SU-DHL-6 (cell line): Measurements from ENCODE around the gene UBE2J2.

Experiments
- H2AFZ ChIP-seq: fragments of 200-600 bp; sonication (generic); 2 replicates; pipeline ENCODE4 v1.6.1; 2014; ENCODE audit warnings: low read depth, mild to moderate bottlenecking, moderate library complexity, mixed read lengths, antibody characterized with exemption, low read length; ENCODE audit not compliant: severe bottlenecking
- H3F3A ChIP-seq: fragments of 200-600 bp; shearing (Covaris generic); 2 replicates; pipeline ENCODE4 v1.6.0; 2016; ENCODE audit warnings: antibody characterized with exemption, mild to moderate bottlenecking; ENCODE audit not compliant: insufficient read depth
- H3K27ac ChIP-seq: fragments of 200-600 bp; sonication (generic); 2 replicates; pipeline ENCODE4 v1.5.1; 2016; ENCODE audit warnings: low read depth, mild to moderate bottlenecking, low read length, moderate library complexity, mixed read lengths
- H3K27me3 ChIP-seq: fragments of 200-600 bp; sonication (generic), shearing (Covaris generic); 2 replicates; pipeline ENCODE4 v1.6.0; 2014; ENCODE audit warnings: mild to moderate bottlenecking, low read length
- H3K36me3 ChIP-seq: fragments of 200-600 bp; sonication (generic); 2 replicates; pipeline ENCODE4 v1.6.1; 2014; ENCODE audit warnings: mild to moderate bottlenecking, low read length, mixed read lengths
- H3K4me2 ChIP-seq: fragments of 300-600, 200-600 bp; shearing (Covaris generic), sonication (generic); 2 replicates; pipeline ENCODE4 v1.6.0; 2014; ENCODE audit warnings: low read length, low read depth, mild to moderate bottlenecking; ENCODE audit not compliant: poor library complexity, severe bottlenecking
- H3K4me3 ChIP-seq: fragments of 200-600 bp; sonication (generic); 2 replicates; pipeline ENCODE4 v1.5.1; 2014; ENCODE audit warnings: antibody characterized with exemption, low read length, mild to moderate bottlenecking, mixed read lengths; ENCODE audit not compliant: insufficient read depth, poor library complexity, severe bottlenecking
- H3K79me2 ChIP-seq: fragments of 200-600 bp; sonication (generic); 2 replicates; pipeline ENCODE4 v1.6.1; 2014; ENCODE audit warnings: mild to moderate bottlenecking, low read length, moderate library complexity; ENCODE audit not compliant: insufficient read depth
- H3K9ac ChIP-seq: fragments of 200-600 bp; sonication (generic); 2 replicates; pipeline ENCODE4 v1.7.0; 2014; ENCODE audit warnings: mild to moderate bottlenecking, low read length
- H3K9me2 ChIP-seq: fragments of 200-600 bp; sonication (generic); replicated peaks from 2 replicates; pipeline ENCODE4 v1.6.1; 2014; ENCODE audit warnings: low read length; ENCODE audit not compliant: insufficient read depth
- H3K9me3 ChIP-seq: fragments of 200-600 bp; sonication (generic); 2 replicates; pipeline ENCODE4 v1.6.1; 2014; ENCODE audit warnings: low read length, mixed read lengths; ENCODE audit not compliant: insufficient read depth
- H4K20me1 ChIP-seq: fragments of 200-600 bp; sonication (generic); 2 replicates; pipeline ENCODE4 v1.6.1; 2014; ENCODE audit warnings: low read depth, mild to moderate bottlenecking, antibody characterized with exemption, low read length, moderate library complexity, mixed read lengths
- CTCF ChIP-seq: fragments of 200-600 bp; sonication (generic); IDR thresholded peaks from one replicate; pipeline ENCODE4 v1.5.1; 2017; ENCODE audit warnings: antibody characterized with exemption, mild to moderate bottlenecking, low read length, moderate library complexity; ENCODE audit not compliant: insufficient read depth, poor library complexity, severe bottlenecking
- EZH2phosphoT487 ChIP-seq: fragments of 200-600 bp; sonication (generic), shearing (Covaris generic); conservative IDR thresholded peaks from 2 replicates; pipeline ENCODE4 v1.6.1; 2018; ENCODE audit warnings: mild to moderate bottlenecking, antibody characterized with exemption, low read length, moderate library complexity, mixed read lengths

The UBE2J2 gene

DNA sequence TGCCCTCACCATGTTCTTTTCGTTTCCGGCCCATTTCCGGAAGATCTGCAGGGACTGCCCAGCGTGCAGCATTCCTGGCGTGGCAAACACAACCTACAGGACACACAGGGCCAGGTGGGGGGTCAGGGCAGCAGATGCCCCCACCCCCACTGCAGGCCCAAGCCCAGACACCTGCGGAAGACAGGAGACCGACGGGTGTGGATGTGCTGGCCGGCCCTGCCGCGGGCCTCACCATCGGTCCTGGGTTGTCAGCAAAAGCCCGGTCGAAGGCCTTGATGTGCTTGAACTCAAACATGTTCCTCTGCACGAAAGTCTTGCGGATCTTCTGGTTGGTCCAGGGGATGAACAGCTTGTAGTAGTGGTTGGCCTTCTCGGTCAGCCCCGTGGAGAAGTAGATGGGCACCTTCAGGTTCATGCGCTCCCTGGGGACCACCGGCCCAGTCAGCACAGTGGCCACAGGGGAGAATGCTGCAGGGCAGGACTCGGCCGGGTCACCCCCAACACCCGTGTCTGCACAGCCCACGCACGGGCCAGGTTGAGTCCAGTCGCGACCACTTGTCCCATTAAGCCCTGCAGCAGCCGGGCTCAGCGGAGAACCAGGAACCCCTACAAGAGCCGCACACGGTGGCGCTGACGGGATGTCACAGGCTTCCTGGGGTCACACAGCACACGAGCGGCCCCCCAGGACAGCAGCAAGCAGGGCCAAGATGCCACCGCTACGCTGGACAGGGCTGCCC is 40.0 kb upstream of the UBE2J2 start:
- Histone ChIP-seq H3K4me3 (no peak overlapping the region), H3K9ac (no peak overlapping the region), H3K79me2 (peaks cover 10% of the 10 kb centered on the region), H3F3A (peaks cover 22% of the 10 kb centered on the region), H3K27me3 (no peaks in the 10 kb centered on the region), H3K9me3 (no peaks in the 10 kb centered on the region), H3K4me2 (no peak overlapping the region), H3K36me3 (no peaks in the 10 kb centered on the region), H2AFZ (no peak overlapping the region), H3K9me2 (no peaks in the 10 kb centered on the region), H3K27ac (no peak overlapping the region), H4K20me1 (no peaks in the 10 kb centered on the region)
- TF ChIP-seq CTCF, result no peak
- no peak for TF ChIP-seq EZH2phosphoT487

DNA sequence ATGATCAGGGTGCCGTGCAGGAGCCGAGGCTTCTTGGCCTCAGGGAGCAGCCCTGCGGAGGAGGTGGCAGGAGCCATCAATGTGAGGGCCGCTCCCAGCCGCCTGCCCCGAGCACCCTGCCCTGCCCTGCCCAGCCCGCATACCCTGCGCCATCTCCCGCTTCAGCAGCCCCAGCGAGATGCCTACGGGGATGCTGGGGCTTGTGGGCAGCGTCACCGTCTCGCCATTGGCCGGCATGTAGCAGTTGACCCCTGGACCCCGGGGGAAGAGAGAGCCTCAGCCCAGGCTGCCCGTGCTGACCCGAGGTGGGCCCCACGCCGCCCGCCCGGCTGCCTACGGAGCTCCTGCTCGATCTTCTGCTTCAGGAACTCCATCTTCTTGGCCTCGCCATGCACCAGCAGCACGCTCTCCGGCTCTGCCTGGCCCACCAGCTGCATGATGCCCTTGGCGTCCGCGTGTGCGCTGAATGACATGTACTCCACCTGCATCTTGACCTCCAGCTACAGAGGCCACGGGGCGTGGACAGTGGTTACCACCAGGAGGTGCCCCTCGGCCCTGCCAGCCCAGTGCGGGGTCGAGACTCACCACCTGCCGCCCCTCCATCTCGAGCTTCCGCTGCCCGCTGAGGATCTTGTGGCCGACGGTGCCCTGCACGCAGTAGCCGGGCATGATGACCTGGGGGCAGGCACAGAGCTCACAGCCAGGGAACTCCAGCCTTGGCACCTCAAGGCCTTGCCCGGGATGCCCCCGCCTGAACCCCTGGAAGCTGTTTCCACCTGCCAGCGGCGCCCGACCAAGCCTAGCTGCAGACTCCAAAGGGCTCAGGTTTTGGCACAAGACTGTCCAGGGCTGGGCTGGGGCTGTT is 39.0 kb upstream of the UBE2J2 start:
- H3K27me3 ChIP-seq, result no peaks in the 10 kb centered on the region
- H3K4me3 ChIP-seq, result no peak overlapping the region
- peaks cover 14% of the 10 kb centered on the region; the same call in 1 of the 2 replicates for H3F3A ChIP-seq
- no peaks in the 10 kb centered on the region for H4K20me1 ChIP-seq
- no peaks in the 10 kb centered on the region for H3K36me3 ChIP-seq
- H3K9me2 ChIP-seq, result no peaks in the 10 kb centered on the region
- H3K79me2 ChIP-seq, result peaks cover 11% of the 10 kb centered on the region
- H2AFZ ChIP-seq, result no peak overlapping the region
- H3K9me3 ChIP-seq, result no peaks in the 10 kb centered on the region
- H3K4me2 ChIP-seq, result no peak overlapping the region
- no peak overlapping the region for H3K27ac ChIP-seq
- TF ChIP-seq EZH2phosphoT487 (no peak), CTCF (no peak)
- no peak overlapping the region for H3K9ac ChIP-seq

DNA sequence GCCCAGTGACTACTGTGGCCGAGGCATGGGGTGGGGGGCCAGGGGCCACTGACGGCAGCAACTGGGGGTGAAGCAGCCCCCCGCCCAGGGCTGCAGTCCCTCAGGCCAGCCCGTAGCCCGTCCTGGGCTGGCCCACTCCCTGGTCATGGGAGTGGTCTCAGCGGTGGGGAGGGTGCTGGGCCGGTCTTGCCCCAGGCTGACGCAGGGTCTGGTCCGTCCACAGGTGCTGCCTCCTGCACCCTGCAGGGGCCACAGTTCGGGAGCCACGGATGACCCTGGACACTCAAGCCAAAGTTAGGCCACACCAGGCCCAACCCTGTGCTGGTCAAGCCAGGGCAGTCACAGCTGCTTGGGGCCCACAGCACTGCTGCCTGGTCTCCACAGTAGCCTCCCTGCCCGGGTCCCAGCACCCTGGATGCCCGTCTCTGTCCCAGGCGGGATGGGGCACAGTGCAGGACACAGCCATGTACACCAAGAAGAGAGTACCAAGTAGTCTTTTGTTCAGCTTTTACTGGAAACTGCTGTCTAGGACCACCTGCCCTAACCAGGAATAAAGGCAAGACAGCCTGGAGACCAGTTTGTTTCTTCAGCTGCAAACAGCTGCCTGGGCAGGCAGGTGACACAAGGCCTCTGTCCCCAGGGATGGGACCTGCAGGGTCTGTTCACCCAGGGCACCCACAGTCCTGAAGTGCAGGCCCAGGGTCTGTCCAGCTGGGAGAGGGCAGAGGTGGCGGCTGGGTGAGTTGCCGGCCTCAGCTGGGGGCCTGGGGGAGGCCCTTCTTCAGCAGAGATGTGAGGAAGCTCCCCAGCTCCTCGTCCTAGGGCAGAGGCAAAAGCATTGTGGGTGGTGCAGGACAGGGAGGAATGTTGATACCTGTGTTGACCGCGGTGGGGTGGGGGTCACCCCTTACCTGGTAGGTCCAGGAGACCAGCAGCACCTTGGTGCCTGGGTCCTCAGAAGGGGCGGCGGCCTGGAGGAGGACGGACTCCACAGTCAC is 37.8 kb upstream of the UBE2J2 start:
- Histone ChIP-seq H3K9me2 (no peaks in the 10 kb centered on the region), H3K36me3 (no peaks in the 10 kb centered on the region), H3K9ac (no peak overlapping the region), H3K79me2 (peaks cover 12% of the 10 kb centered on the region), H3K9me3 (no peaks in the 10 kb centered on the region), H2AFZ (no peak overlapping the region), H3K27me3 (no peaks in the 10 kb centered on the region), H3K4me2 (no peak overlapping the region), H4K20me1 (no peaks in the 10 kb centered on the region), H3F3A (peaks cover 6% of the 10 kb centered on the region; the same call in 1 of the 2 replicates), H3K27ac (no peak overlapping the region), H3K4me3 (no peak overlapping the region)
- TF ChIP-seq CTCF (no peak), EZH2phosphoT487 (no peak)
